ENCODE results near the gene NUDT12. TPM values are rescaled to one million over a fixed set of nuclear protein-coding genes. Genes with fewer than 3 reads are reported as not detected.

The NUDT12 gene
- total RNA-seq (2022) (12.3 and 12.9 TPM in 2 replicates), Bru-seq, nascent RNA (percentile 77 among the genes with signal in this experiment), BruChase-seq, experiment 1, labeled RNA remaining after a 2-hour chase (percentile 81 among the genes with signal in this experiment), BruChase-seq, experiment 2, labeled RNA remaining after a 6-hour chase (percentile 73 among the genes with signal in this experiment)
- long read RNA-seq, transcript NUDT12-201 (7 exons, 3,492 nt): major isoform, 11 of 16 reads
- long read RNA-seq, partial matches to known transcripts: 1 of 16 reads
- long read RNA-seq, other reads (novel, unspliced or antisense): 4 of 16 reads

- peaks cover 4% of the 10 kb centered on the region; the same call in 1 of the 2 replicates for H3K4me1 ChIP-seq
- Mint-ChIP-seq H3K27ac (ENCODE audit: unreplicated experiment) (peak within 1 kb of the TSS; percentile 79), H3K27me3 (ENCODE audit: insufficient read depth, unreplicated experiment) (no peaks in the 10 kb centered on the region), H3K4me3 (ENCODE audit: unreplicated experiment) (peak within 1 kb of the TSS; percentile 91), H3K9me3 (ENCODE audit: unreplicated experiment) (no peaks in the 10 kb centered on the region), H3K4me1 (ENCODE audit: low read depth, unreplicated experiment) (peaks cover 7% of the 10 kb centered on the region), H3K36me3 (ENCODE audit: insufficient read depth, unreplicated experiment) (peaks cover 12% of the 10 kb centered on the region)
- TF ChIP-seq, protein P1, sequence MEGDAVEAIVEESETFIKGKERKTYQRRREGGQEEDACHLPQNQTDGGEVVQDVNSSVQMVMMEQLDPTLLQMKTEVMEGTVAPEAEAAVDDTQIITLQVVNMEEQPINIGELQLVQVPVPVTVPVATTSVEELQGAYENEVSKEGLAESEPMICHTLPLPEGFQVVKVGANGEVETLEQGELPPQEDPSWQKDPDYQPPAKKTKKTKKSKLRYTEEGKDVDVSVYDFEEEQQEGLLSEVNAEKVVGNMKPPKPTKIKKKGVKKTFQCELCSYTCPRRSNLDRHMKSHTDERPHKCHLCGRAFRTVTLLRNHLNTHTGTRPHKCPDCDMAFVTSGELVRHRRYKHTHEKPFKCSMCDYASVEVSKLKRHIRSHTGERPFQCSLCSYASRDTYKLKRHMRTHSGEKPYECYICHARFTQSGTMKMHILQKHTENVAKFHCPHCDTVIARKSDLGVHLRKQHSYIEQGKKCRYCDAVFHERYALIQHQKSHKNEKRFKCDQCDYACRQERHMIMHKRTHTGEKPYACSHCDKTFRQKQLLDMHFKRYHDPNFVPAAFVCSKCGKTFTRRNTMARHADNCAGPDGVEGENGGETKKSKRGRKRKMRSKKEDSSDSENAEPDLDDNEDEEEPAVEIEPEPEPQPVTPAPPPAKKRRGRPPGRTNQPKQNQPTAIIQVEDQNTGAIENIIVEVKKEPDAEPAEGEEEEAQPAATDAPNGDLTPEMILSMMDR (IDR thresholded peaks at IDR 0.05; ENCODE audit: insufficient read depth in 1 of 2, low read depth in 1 of 2, low read length in 1 of 2, severe bottlenecking in 1 of 2, unreplicated experiment in 1 of 2): no peak
- intact Hi-C loops (cut with micrococcal nuclease; ENCODE audit: unreplicated experiment): no loop called here
- no TSS peak for BruUV-seq (replicated peaks)
- ChIA-PET CTCF (no interaction called here), POLR2A (no interaction called here)
- peak within 1 kb of the TSS; percentile 69 for H3K4me3 ChIP-seq (ENCODE audit: low read depth, low read length)
- H3K36me3 ChIP-seq (ENCODE audit: control insufficient read depth, insufficient read depth, low read length): no peaks in the 10 kb centered on the region
- DNase-seq: peak; percentile 70 to 78
- no peaks in the 10 kb centered on the region for H3K9me3 ChIP-seq
- no peaks in the 10 kb centered on the region for H3K27me3 ChIP-seq (replicated peaks; ENCODE audit: control insufficient read depth, insufficient read depth, low read length)
These were observed at the start of gene NUDT12 for GRCh38 chr5:103562453-103563157. NUDT12 (minus strand) TSS chr5:103562789; CDS start chr5:103560248, 2,541 bp downstream.

DNA sequence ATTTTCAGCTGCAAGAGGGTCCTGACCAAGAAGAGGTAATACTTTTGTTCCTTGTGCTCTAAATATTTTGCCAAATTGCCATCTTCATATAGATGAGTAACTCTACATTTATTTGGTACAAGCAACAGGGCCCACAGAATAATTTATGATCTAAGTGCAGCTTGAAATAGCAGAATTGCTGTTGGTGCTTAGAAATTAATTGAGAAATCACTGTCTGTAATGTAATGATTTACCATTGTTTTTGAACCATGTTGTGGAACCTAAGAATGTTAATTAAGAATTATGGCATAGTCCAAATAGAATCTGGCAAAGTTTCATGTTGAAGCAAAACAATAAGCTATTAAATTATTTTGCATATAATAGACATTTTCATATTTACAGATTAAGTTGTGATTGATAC, 44.8 kb upstream of the NUDT12 start:
- Histone ChIP-seq H3K36me3 (ENCODE audit: control insufficient read depth, insufficient read depth, low read length) (no peaks in the 10 kb centered on the region), H3K27me3 (replicated peaks; ENCODE audit: control insufficient read depth, insufficient read depth, low read length) (no peaks in the 10 kb centered on the region), H3K4me1 (no peaks in the 10 kb centered on the region), H3K9me3 (no peaks in the 10 kb centered on the region), H3K4me3 (ENCODE audit: low read depth, low read length) (no peak overlapping the region)
- POLR2A ChIA-PET: no interaction called here
- no TSS peak for BruUV-seq (replicated peaks)
- DNase-seq: no peak
- no peaks in the 10 kb centered on the region for H3K36me3 Mint-ChIP-seq (ENCODE audit: insufficient read depth, unreplicated experiment)
- H3K27ac Mint-ChIP-seq (ENCODE audit: unreplicated experiment): no peak overlapping the region
- no peaks in the 10 kb centered on the region for H3K9me3 Mint-ChIP-seq (ENCODE audit: unreplicated experiment)
- CTCF ChIA-PET: no interaction called here
- no peak overlapping the region for H3K4me3 Mint-ChIP-seq (ENCODE audit: unreplicated experiment)
- TF ChIP-seq, protein P1 (IDR thresholded peaks at IDR 0.05; ENCODE audit: insufficient read depth in 1 of 2, low read depth in 1 of 2, low read length in 1 of 2, severe bottlenecking in 1 of 2, unreplicated experiment in 1 of 2): no peak
- no peaks in the 10 kb centered on the region for H3K4me1 Mint-ChIP-seq (ENCODE audit: low read depth, unreplicated experiment)
- peaks cover 10% of the 10 kb centered on the region for H3K27me3 Mint-ChIP-seq (ENCODE audit: insufficient read depth, unreplicated experiment)
- intact Hi-C loops (cut with micrococcal nuclease; ENCODE audit: unreplicated experiment): no loop called here

- H3K27ac Mint-ChIP-seq (ENCODE audit: unreplicated experiment): no peak overlapping the region
- H3K4me3 Mint-ChIP-seq (ENCODE audit: unreplicated experiment): no peak overlapping the region
- Histone ChIP-seq H3K4me1 (no peaks in the 10 kb centered on the region), H3K36me3 (ENCODE audit: control insufficient read depth, insufficient read depth, low read length) (no peaks in the 10 kb centered on the region), H3K27me3 (replicated peaks; ENCODE audit: control insufficient read depth, insufficient read depth, low read length) (no peaks in the 10 kb centered on the region), H3K4me3 (ENCODE audit: low read depth, low read length) (no peak overlapping the region), H3K9me3 (no peaks in the 10 kb centered on the region)
- ChIA-PET POLR2A (no interaction called here), CTCF (no interaction called here)
- H3K9me3 Mint-ChIP-seq (ENCODE audit: unreplicated experiment): no peaks in the 10 kb centered on the region
- intact Hi-C loops (cut with micrococcal nuclease; ENCODE audit: unreplicated experiment): no loop called here
- no peak for DNase-seq
- peaks cover 6% of the 10 kb centered on the region for H3K4me1 Mint-ChIP-seq (ENCODE audit: low read depth, unreplicated experiment)
- peaks cover 4% of the 10 kb centered on the region for H3K27me3 Mint-ChIP-seq (ENCODE audit: insufficient read depth, unreplicated experiment)
- TF ChIP-seq, protein P1 (IDR thresholded peaks at IDR 0.05; ENCODE audit: insufficient read depth in 1 of 2, low read depth in 1 of 2, low read length in 1 of 2, severe bottlenecking in 1 of 2, unreplicated experiment in 1 of 2): no peak
- no peaks in the 10 kb centered on the region for H3K36me3 Mint-ChIP-seq (ENCODE audit: insufficient read depth, unreplicated experiment)
- no TSS peak for BruUV-seq (replicated peaks)
These were observed 42.7 kb upstream of the NUDT12 start for GRCh38 chr5:103605277-103605676.
